PC-3 (cell line): ENCODE results near the gene CA11. TPM values are rescaled to one million over a fixed set of nuclear protein-coding genes. Genes with fewer than 3 reads are reported as not detected.

Experiments used
- total RNA-seq: library from RNA; depleted of rRNA; stranded (reverse); fragments of >200 nt; gene quantifications from 2 replicates; pipeline ENCODE4 v1.2.3, GENCODE V29; 2014; rRNA removed

Gene CA11
- total RNA-seq, 1 experiment from 2014 or later: 4.1 TPM

Other genes starting within 250 kb of the CA11 start
- 33.2 and 46.7 TPM in 2 replicates for gene GRWD1, start 200.2 kb downstream of the CA11 start, total RNA-seq
- 1.4 and 2.2 TPM in 2 replicates for gene KCNJ14, start 190.6 kb downstream of the CA11 start, total RNA-seq
- 50.5 and 58.6 TPM in 2 replicates for gene CYTH2, start 176.8 kb downstream of the CA11 start, total RNA-seq
- 4.8 and 8.3 TPM in 2 replicates for gene LMTK3, start 134.4 kb downstream of the CA11 start, total RNA-seq
- 4.8 and 6.7 TPM in 2 replicates for gene SULT2B1, start 94.0 kb downstream of the CA11 start, total RNA-seq
- gene SPACA4, start 39.4 kb downstream of the CA11 start, total RNA-seq: not detected in 2 replicates
- gene FAM83E, start 31.1 kb downstream of the CA11 start, total RNA-seq: 4.6 and 4.7 TPM in 2 replicates
- gene RPL18, start 27.0 kb downstream of the CA11 start, total RNA-seq: 1,237 and 1,503 TPM in 2 replicates
- 8.5 and 8.6 TPM in 2 replicates for gene SPHK2, start 26.7 kb downstream of the CA11 start, total RNA-seq
- gene DBP, start 8.8 kb downstream of the CA11 start, total RNA-seq: 9.0 and 12.2 TPM in 2 replicates
- 0.18 and 0.81 TPM in 2 replicates for gene NTN5, start 26.8 kb upstream of the CA11 start, total RNA-seq
- 0.69 TPM in 1 of 2 replicates, not detected in the other for gene FUT2, start 49.8 kb upstream of the CA11 start, total RNA-seq
- gene MAMSTR, start 73.5 kb upstream of the CA11 start, total RNA-seq: 0.18 and 0.40 TPM in 2 replicates
- gene RASIP1, start 94.4 kb upstream of the CA11 start, total RNA-seq: 0.40 and 0.51 TPM in 2 replicates
- not detected in 2 replicates for gene IZUMO1, start 100.7 kb upstream of the CA11 start, total RNA-seq
- 4.6 and 4.8 TPM in 2 replicates for gene FUT1, start 106.5 kb upstream of the CA11 start, total RNA-seq
- not detected in 2 replicates for gene FGF21, start 109.3 kb upstream of the CA11 start, total RNA-seq
- 41.1 and 50.0 TPM in 2 replicates for gene BCAT2, start 164.8 kb upstream of the CA11 start, total RNA-seq
- gene HSD17B14, start 190.3 kb upstream of the CA11 start, total RNA-seq: 15.0 and 15.4 TPM in 2 replicates
- 0.63 and 1.2 TPM in 2 replicates for gene PLEKHA4, start 222.4 kb upstream of the CA11 start, total RNA-seq
- gene PPP1R15A, start 226.2 kb upstream of the CA11 start, total RNA-seq: 78.0 and 105 TPM in 2 replicates